Mesenchymal stem cell (in vitro differentiated cells and primary cell): ENCODE results near the gene NT5C2.

ENCODE experiments used
- DNase-seq: peaks from one replicate; pipeline ENCODE4 v3.0.0-alpha.2; 2013
- H2AFZ ChIP-seq: one replicate; pipeline ENCODE4 v1.6.1; 2013; ENCODE audit warnings: low read depth, mild to moderate bottlenecking, control low read depth, inconsistent platforms, low read length, moderate library complexity
- H2AK5ac ChIP-seq: 2 replicates; pipeline ENCODE4 v1.6.1; 2013; ENCODE audit warnings: low read length, moderate library complexity, mild to moderate bottlenecking, inconsistent platforms; ENCODE audit not compliant: severe bottlenecking
- H2BK120ac ChIP-seq: one replicate; pipeline ENCODE4 v1.6.1; 2013; ENCODE audit warnings: low read depth, mild to moderate bottlenecking, inconsistent platforms, low read length, moderate library complexity
- H2BK12ac ChIP-seq, 2 experiments: one replicate each; pipeline ENCODE4 v1.6.1; 2013; ENCODE audit warnings: inconsistent platforms in 2 of 2, low read length in 2 of 2, mild to moderate bottlenecking in 2 of 2, moderate library complexity in 2 of 2, control low read depth in 1 of 2
- H2BK15ac ChIP-seq: one replicate; pipeline ENCODE4 v1.6.1; 2013; ENCODE audit warnings: mild to moderate bottlenecking, low read depth, inconsistent platforms; ENCODE audit not compliant: poor library complexity, severe bottlenecking
- H2BK5ac ChIP-seq: 2 replicates; pipeline ENCODE4 v1.6.1; 2013; ENCODE audit warnings: low read depth, mild to moderate bottlenecking, low read length, control low read depth, inconsistent platforms; ENCODE audit not compliant: poor library complexity, severe bottlenecking
- H3K14ac ChIP-seq, 2 experiments: one replicate each; pipeline ENCODE4 v1.6.1; 2013; ENCODE audit warnings: inconsistent platforms in 2 of 2, low read length in 2 of 2, control low read depth in 1 of 2, mild to moderate bottlenecking in 1 of 2, moderate library complexity in 1 of 2
- H3K18ac ChIP-seq, 2 experiments: one replicate each; pipeline ENCODE4 v1.6.1; 2013; ENCODE audit warnings: inconsistent platforms in 2 of 2, low read length in 2 of 2, control low read depth in 1 of 2, low read depth in 1 of 2, mild to moderate bottlenecking in 1 of 2
- H3K23ac ChIP-seq, 2 experiments: one replicate each; pipeline ENCODE4 v1.6.1; 2013; ENCODE audit warnings: inconsistent platforms in 2 of 2, low read length in 2 of 2, mild to moderate bottlenecking in 2 of 2, moderate library complexity in 2 of 2, control low read depth in 1 of 2
- H3K27ac ChIP-seq: 2 replicates; pipeline ENCODE4 v1.5.1; 2013; ENCODE audit warnings: mild to moderate bottlenecking, moderate library complexity, low read length, control low read depth, inconsistent platforms; ENCODE audit not compliant: poor library complexity, severe bottlenecking
- H3K27me3 ChIP-seq, 2 experiments: 2 replicates each; pipeline versions ENCODE4 v1.6.1 to v1.7.0; 2013; ENCODE audit warnings: low read length in 2 of 2, mild to moderate bottlenecking in 2 of 2, moderate library complexity in 2 of 2, control low read depth in 1 of 2, inconsistent platforms in 1 of 2; ENCODE audit not compliant: control insufficient read depth in 1 of 2, insufficient read depth in 1 of 2
- H3K36me3 ChIP-seq, 2 experiments: 2 replicates each; pipeline versions ENCODE4 v1.6.1 to v1.7.0; 2013; ENCODE audit warnings: low read length in 2 of 2, control low read depth in 1 of 2, inconsistent platforms in 1 of 2, low read depth in 1 of 2, mild to moderate bottlenecking in 1 of 2; ENCODE audit not compliant: insufficient read depth in 2 of 2, control insufficient read depth in 1 of 2
- H3K4ac ChIP-seq, 2 experiments: one replicate each; pipeline ENCODE4 v1.6.1; 2013; ENCODE audit warnings: inconsistent platforms in 2 of 2, low read length in 2 of 2, mild to moderate bottlenecking in 2 of 2, moderate library complexity in 2 of 2, control low read depth in 1 of 2, low read depth in 1 of 2
- H3K4me1 ChIP-seq: 2 replicates; pipeline ENCODE4 v1.6.1; 2013; ENCODE audit warnings: low read depth, low read length, control low read depth; ENCODE audit not compliant: control insufficient read depth, insufficient read depth
- H3K4me2 ChIP-seq: 2 replicates; pipeline ENCODE4 v1.6.1; 2013; ENCODE audit warnings: low read length, mild to moderate bottlenecking, inconsistent platforms; ENCODE audit not compliant: poor library complexity, severe bottlenecking
- H3K4me3 ChIP-seq, 2 experiments: 2 replicates each; pipeline versions ENCODE4 v1.5.1 to v1.7.0; 2013; ENCODE audit warnings: low read length in 2 of 2, mild to moderate bottlenecking in 2 of 2, control low read depth in 1 of 2, low read depth in 1 of 2; ENCODE audit not compliant: insufficient read depth in 1 of 2
- H3K79me1 ChIP-seq: replicated peaks from 2 replicates; pipeline ENCODE4 v1.6.1; 2013; ENCODE audit warnings: mild to moderate bottlenecking, control low read depth, low read length, inconsistent platforms; ENCODE audit not compliant: poor library complexity, severe bottlenecking
- H3K9ac ChIP-seq: 2 replicates; pipeline ENCODE4 v1.7.0; 2013; ENCODE audit warnings: mild to moderate bottlenecking, low read length, moderate library complexity
- H3K9me3 ChIP-seq: 2 replicates; pipeline ENCODE4 v1.7.0; 2013; ENCODE audit warnings: mild to moderate bottlenecking, low read length; ENCODE audit not compliant: control insufficient read depth
- H4K8ac ChIP-seq: one replicate; pipeline ENCODE4 v1.6.1; 2013; ENCODE audit warnings: inconsistent platforms, mild to moderate bottlenecking, low read length, moderate library complexity
- H4K91ac ChIP-seq: one replicate; pipeline ENCODE4 v1.6.1; 2013; ENCODE audit warnings: mild to moderate bottlenecking, low read length, inconsistent platforms
- WGBS: methylation state at CpG from one replicate; pipeline ENCODE4 v1.1.7; 2013; ENCODE audit warnings: mixed read lengths; 5-methylcytosine and 5-hydroxymethylcytosine counted together

NT5C2 gene

GRCh38 chr10:103203466-103203865 is 10.4 kb upstream of the NT5C2 start:
- H3K9me3 ChIP-seq, result no peaks in the 10 kb centered on the region
- H3K79me1 ChIP-seq, result no peaks in the 10 kb centered on the region
- H2AFZ ChIP-seq, result no peak overlapping the region
- H2BK12ac ChIP-seq, result no peak overlapping the region
- H3K14ac ChIP-seq, result no peak overlapping the region
- H3K4ac ChIP-seq, result no peak overlapping the region
- no peak overlapping the region for H2BK5ac ChIP-seq
- no peak overlapping the region for H3K4me3 ChIP-seq
- no peak overlapping the region for H3K9ac ChIP-seq
- no peak overlapping the region for H3K23ac ChIP-seq
- H3K36me3 ChIP-seq, result no peaks in the 10 kb centered on the region
- H3K27ac ChIP-seq, result no peak overlapping the region
- H3K4me2 ChIP-seq, result no peak overlapping the region
- H4K91ac ChIP-seq, result no peak overlapping the region
- no peaks in the 10 kb centered on the region for H3K4me1 ChIP-seq
- no peak overlapping the region for H3K18ac ChIP-seq
- WGBS, result 96% methylated on average over 3 of the region's 3 CpGs
- peaks cover 0 to 6% of the 10 kb centered on the region in 2 experiments for H3K27me3 ChIP-seq
- H2AK5ac ChIP-seq, result no peak overlapping the region
- DNase-seq, result no peak
- no peak overlapping the region for H2BK120ac ChIP-seq
- no peak overlapping the region for H4K8ac ChIP-seq
- no peak overlapping the region for H2BK15ac ChIP-seq

- H4K91ac ChIP-seq, result no peak overlapping the region
- H3K27ac ChIP-seq, result no peak overlapping the region
- no peak overlapping the region for H3K23ac ChIP-seq
- DNase-seq, result no peak
- peaks cover 2% of the 10 kb centered on the region for H3K4me1 ChIP-seq
- H3K4ac ChIP-seq, result no peak overlapping the region
- no peak overlapping the region for H3K14ac ChIP-seq
- H2BK120ac ChIP-seq, result no peak overlapping the region
- H3K79me1 ChIP-seq, result no peaks in the 10 kb centered on the region
- H3K9ac ChIP-seq, result no peak overlapping the region
- no peaks in the 10 kb centered on the region for H3K9me3 ChIP-seq
- H2AFZ ChIP-seq, result no peak overlapping the region
- H2BK12ac ChIP-seq, result no peak overlapping the region
- no peak overlapping the region for H4K8ac ChIP-seq
- 91% methylated on average over 4 of the region's 7 CpGs for WGBS
- no peak overlapping the region for H3K4me2 ChIP-seq
- H3K4me3 ChIP-seq, result no peak overlapping the region
- no peak overlapping the region for H2BK5ac ChIP-seq
- H3K18ac ChIP-seq, result no peak overlapping the region
- no peak overlapping the region for H2BK15ac ChIP-seq
- H3K27me3 ChIP-seq, result peaks cover 0 to 6% of the 10 kb centered on the region in 2 experiments
- H2AK5ac ChIP-seq, result no peak overlapping the region
- H3K36me3 ChIP-seq, result no peaks in the 10 kb centered on the region
Observed at GRCh38 chr10:103202319-103202718, 9.2 kb upstream of the NT5C2 start.

- Histone ChIP-seq H3K14ac (no peak overlapping the region), H3K18ac (no peak overlapping the region), H3K4me1 (peaks cover 5% of the 10 kb centered on the region), H3K23ac (no peak overlapping the region), H3K27ac (no peak overlapping the region), H3K4me2 (no peak overlapping the region), H3K4me3 (no peak overlapping the region), H3K9me3 (no peaks in the 10 kb centered on the region), H2AK5ac (no peak overlapping the region), H4K91ac (no peak overlapping the region), H2BK12ac (no peak overlapping the region), H2BK15ac (no peak overlapping the region), H2BK5ac (no peak overlapping the region), H3K36me3 (no peaks in the 10 kb centered on the region), H3K4ac (no peak overlapping the region), H3K9ac (no peak overlapping the region), H2BK120ac (no peak overlapping the region), H4K8ac (no peak overlapping the region), H2AFZ (no peak overlapping the region), H3K27me3 (no peaks in the 10 kb centered on the region), H3K79me1 (no peaks in the 10 kb centered on the region)
- WGBS, result no CpG with 5 or more reads among the region's 1 CpG
- DNase-seq, result no peak
Observed at GRCh38 chr10:103199488-103199887, 6.4 kb upstream of the NT5C2 start.

- no peaks in the 10 kb centered on the region for H3K27me3 ChIP-seq
Observed at GRCh38 chr10:103198648-103199047, 5.6 kb upstream of the NT5C2 start.

More at GRCh38 chr10:103198648-103199047, 5.6 kb upstream of the NT5C2 start:
- no peak overlapping the region for H2BK5ac ChIP-seq
- no peak overlapping the region for H2BK15ac ChIP-seq
- no peaks in the 10 kb centered on the region for H3K9me3 ChIP-seq
- DNase-seq, result no peak
- peaks cover 6% of the 10 kb centered on the region for H3K4me1 ChIP-seq
- no peaks in the 10 kb centered on the region for H3K36me3 ChIP-seq
- no peak overlapping the region for H3K4me2 ChIP-seq
- H3K27ac ChIP-seq, result no peak overlapping the region
- H3K23ac ChIP-seq, result no peak overlapping the region
- H2BK120ac ChIP-seq, result no peak overlapping the region
- H2AFZ ChIP-seq, result no peak overlapping the region
- H3K9ac ChIP-seq, result no peak overlapping the region
- H4K8ac ChIP-seq, result no peak overlapping the region
- no peak overlapping the region for H3K14ac ChIP-seq
- no peak overlapping the region for H3K18ac ChIP-seq
- no peaks in the 10 kb centered on the region for H3K79me1 ChIP-seq
- H3K4ac ChIP-seq, result no peak overlapping the region
- no peak overlapping the region for H3K4me3 ChIP-seq
- 98% methylated on average over 8 of the region's 8 CpGs for WGBS
- H2AK5ac ChIP-seq, result no peak overlapping the region
- H4K91ac ChIP-seq, result no peak overlapping the region
- H2BK12ac ChIP-seq, result no peak overlapping the region
